Measurements from ENCODE around the gene SLC7A7.

GRCh38 chr14:22773162-22774010 is 41.8 kb downstream of the SLC7A7 start:
- TF ChIP-seq THAP7 (CRISPR knock-in tag; IDR thresholded peaks at IDR 0.05) (no peak), YBX1 (IDR thresholded peaks at IDR 0.05) (no peak)
